ENCODE results near the gene TMC1. TPM values are rescaled to one million over a fixed set of nuclear protein-coding genes. Genes with fewer than 3 reads are reported as not detected.

TMC1 gene
- total and polyA plus RNA-seq, 2 of the 8 experiments (the other 6 are each of a cell fraction or from before 2014, with no cell fraction given) = 0.95 to 0.98 TPM

Other genes with a start within 250 kb of the TMC1 start
- 209 and 225 TPM in 2 replicates for gene ZFAND5, start 156.4 kb upstream of the TMC1 start, total RNA-seq (2021; fragmentation: NEBNext Ultra II Directional; extraction: Animal tissue kit (Norgen Biotek cat#: 25700))
- 76.7 and 79.5 TPM in 2 replicates for gene ZFAND5, start 156.4 kb upstream of the TMC1 start, polyA plus RNA-seq (2011; rRNA removed)

Data from H1 (cell line).